HG02642 (cell line): ENCODE measurements around the gene GREB1L.

Source experiments
- ATAC-seq: cut with Tn5 transposase; IDR thresholded peaks from one replicate; pipeline ENCODE4 v1.9.1; 2021; ENCODE audit warnings: mild to moderate bottlenecking; ENCODE audit not compliant: unreplicated experiment, poor library complexity

Gene GREB1L

DNA sequence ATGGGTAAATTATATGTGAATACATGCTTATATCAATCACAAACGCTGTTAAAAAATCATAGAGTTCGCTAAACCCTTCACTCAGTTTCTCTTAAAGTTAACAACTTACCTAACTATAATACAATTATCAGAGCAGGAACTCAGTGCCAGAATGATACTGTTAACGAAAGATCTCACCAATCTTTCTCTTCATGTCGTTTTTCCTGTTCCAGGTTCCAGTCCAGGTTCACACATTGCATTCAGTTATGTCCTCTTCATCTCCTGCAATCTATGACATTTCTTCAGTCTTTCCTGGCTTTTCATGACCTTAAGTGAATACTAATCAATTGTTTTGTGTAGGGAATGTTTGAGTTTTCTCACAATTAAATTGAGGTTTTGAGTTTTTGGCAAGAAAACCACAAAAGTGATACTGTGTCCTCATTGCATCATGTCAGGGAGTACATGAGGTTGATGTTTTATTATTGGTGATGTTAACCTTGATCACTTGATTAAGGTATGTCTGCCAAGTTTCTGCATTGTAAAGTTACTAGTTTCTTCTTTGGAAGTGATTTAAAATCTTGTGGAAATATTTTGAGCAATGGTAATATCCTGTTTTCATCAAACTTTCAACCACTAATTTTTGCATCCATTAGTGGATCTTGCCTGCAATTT, 226.6 kb downstream of the GREB1L start:
- ATAC-seq: no peak

DNA sequence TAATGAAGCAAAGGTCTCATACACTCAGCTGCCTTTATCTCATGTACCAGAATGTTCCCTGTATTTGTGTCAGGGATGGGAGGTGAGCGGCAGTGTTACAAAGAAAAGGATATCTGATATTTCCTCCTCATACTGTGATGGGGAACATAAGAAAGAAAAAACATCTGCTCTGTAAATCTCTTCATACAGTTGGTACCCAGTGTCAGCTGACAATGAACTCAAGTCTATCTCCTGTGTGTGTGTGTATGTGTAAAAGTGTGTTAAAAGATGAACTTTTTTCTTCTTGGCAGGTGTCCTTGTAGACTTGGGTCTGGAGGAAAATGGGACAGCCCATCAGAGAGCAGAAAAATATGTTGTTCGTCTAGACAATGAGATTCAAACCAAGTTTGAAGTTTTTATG, 230.7 kb downstream of the GREB1L start:
- ATAC-seq: no peak

DNA sequence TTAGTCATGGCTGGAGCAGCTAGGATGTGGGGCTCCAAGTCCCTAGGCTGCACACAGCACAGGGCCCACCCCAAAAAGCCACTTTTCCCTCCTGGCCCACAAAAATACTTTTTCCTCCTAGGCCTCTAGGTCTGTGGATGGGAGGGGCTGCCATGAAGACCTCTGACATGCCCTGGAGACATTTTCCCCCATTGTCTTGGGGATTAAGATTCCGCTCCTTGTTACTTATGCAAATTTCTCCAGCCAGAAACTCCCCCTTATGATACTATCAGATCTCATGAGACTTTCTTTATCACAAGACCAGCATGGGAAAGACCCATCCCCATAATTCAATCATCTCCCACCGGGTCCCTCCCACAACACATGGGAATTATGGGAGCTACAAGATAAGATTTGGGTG, 232.6 kb downstream of the GREB1L start:
- no peak for ATAC-seq

DNA sequence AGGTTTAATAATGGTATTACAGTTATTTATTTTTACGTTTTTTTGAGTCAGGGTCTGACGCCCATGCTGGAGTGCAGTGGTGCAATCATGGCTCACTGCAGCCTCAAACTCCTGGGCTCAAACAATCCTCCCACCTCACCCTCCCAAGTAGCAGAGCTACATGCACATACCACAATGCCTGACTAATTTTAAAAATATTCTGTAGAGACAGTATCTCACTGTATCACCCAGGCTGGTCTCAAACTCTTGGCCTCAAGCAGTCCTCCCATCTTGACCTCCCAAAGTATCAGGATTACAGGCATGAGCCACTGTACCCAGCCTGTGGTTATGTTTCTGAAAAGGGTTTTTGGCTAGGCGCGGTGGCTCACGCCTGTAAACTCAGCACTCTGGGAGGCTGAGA, 237.7 kb downstream of the GREB1L start:
- ATAC-seq: no peak

DNA sequence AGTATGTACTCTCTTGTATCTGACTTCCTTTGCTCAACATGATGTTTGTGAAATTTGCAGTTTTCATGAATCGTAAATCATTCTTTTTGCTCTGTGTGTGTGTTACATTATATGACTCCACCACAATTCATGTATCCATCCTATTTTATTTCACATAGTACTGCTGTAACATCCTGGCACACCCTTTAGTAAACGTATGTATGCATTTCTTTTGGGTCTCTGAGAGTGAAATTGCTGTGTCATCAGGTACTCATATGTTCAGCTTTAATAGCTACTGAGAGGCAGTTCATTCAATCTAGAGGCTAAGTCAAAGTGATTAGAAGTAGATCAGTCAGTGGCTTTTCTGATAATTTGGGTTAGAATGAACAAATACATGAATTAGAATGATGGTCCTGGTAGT, 239.7 kb downstream of the GREB1L start:
- no peak for ATAC-seq

DNA sequence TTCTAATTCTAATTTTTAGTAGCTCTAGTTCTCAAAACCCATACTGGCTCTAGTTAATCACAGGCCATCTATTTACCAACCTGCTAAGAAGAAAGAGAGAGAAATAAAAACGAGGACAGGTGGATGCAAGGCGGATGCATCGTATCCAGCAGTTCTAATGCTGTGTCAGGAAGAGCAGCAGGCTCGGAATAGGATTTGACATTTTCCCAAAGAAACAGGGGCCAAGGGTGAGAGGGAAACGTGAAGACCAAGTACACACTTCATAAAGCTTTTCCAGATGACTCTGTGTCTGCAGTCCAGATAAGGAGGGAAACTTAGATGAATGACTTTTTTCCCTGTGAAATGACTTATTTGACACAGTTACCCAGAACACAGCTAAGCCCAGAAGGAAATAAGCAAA, 241.0 kb downstream of the GREB1L start:
- no peak for ATAC-seq

DNA sequence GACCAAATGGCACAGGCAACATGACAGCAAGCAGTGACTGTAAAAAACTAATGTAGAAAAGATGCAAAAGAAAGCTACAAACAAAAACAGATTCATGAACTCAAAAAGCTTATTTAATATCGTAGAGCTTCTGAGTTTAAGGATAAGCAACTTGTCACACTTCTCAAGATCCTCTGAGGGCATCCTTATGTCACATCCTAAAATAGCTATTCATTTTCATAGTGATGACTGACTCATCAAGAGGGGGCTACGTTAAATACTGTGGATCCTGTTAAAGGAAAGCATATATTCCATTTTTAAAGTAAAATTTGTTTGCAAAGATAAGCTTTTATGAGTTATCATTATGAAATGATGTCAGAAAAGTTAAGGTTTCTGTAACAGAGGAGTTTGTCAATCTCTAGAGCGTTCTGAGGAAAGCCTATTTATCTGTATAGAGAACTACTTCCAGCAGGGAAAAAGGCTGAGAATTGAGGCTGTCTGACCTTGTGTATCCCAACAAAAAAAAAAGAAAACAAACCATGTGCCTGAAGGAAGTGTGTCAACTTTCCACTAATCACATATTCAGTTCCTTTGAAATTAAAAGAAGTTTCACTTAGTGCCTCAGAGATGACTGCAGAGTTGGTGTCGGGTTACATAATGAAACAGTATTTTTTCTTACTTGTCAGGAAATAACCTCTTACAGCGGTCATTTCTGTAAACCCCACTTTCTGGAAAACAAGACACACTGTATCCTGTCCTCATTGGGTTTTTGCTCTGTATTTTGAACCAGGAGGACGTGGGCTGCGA, 243.0 kb downstream of the GREB1L start:
- no peak for ATAC-seq

DNA sequence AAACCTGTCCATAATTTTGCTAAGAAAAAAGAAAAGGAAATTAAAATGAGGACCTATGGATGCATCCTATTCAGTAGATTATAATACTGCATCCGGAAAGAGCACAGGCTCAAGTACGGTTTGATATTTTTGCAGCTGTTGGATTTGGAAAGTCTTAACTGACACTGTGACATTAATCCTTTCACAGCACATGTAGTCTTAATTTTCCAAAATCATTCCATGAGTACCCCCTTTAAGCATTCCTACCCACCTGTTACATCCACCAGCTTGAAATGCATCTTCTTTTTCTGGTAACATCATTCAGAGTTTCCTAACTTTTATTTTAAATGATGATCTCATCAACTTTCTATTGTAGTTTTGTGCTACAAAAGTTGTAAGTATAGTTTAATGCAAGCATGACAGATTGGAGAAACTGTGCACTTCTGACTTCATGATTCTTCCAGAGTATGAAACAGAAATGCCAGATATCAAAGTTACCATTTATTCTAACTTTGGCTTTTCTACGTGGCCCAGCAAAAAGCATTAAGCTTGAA, 244.9 kb downstream of the GREB1L start:
- ATAC-seq: no peak

DNA sequence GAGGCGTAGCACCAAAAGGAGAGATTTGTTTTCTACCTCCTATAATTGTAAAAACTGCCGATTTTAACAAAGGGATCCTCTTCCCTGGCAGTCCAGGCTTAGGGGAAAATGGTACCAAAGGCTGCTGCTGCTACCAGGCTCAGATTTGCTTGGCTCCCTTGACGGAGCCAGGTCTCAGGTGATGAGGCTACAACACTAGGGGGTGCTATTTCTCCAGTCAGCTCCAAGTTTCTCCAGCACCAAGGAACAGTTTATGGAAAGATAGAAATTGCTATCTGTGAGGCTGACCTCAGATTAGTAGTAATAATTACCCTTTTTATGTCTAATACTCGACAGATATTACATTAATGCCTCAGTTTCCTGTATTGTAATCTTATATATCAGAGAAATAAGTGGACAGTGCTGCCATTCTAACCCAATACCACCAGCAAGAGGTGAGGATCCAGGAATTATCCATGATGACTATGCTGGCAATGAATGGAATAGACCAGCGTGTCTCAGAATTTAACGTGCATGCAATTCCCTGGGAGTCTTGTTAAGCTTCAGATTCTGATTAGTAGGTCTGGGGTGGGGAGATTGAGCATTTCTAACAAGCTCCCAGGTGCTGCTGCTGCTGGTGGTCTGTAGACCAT, 247.2 kb downstream of the GREB1L start:
- ATAC-seq: peak; percentile 67

DNA sequence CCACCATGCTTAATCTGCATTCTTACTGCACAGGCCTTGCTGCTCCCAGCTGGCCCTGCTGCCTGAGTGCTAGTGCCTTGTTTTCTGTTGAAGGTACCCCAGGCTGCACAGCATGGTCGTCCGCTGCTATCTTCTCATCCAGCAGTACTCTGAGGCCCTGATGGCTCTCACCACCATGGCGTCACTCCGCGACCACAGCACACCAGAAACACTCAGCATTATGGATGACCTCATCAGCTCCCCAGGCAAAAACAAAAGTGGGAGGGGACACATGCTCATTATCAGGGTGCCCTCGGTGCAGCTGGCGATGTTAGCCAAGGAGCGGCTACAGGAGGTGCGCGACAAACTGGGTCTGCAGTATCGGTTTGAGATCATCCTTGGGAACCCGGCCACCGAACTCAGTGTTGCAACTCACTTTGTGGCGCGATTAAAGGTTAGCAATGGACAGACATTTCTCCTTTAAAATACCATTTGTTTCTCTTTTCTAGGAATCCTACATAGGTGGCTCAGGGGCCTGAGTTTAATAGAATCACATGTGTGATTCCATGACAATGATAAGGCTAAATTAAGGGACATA, 248.0 kb downstream of the GREB1L start:
- no peak for ATAC-seq

DNA sequence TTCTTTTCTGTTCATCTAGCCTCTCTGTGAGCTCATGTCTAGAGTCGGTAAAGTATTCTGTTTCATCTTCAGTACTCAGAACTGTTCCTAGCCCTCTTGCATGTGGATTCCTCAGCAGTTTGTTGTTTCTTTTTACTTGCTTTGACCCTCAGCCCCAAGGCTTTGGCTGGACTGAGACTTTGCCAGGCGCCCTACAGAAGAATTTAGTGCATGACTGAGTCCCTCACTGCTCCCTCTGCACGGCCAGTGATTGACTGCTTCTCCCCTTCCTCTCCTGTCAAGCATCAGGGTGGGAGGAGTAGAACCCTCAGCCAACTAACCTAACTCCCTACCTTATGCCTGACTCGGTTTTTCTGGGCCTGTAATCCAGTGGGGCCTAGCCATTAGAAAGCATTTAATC, 248.7 kb downstream of the GREB1L start:
- no peak for ATAC-seq

DNA sequence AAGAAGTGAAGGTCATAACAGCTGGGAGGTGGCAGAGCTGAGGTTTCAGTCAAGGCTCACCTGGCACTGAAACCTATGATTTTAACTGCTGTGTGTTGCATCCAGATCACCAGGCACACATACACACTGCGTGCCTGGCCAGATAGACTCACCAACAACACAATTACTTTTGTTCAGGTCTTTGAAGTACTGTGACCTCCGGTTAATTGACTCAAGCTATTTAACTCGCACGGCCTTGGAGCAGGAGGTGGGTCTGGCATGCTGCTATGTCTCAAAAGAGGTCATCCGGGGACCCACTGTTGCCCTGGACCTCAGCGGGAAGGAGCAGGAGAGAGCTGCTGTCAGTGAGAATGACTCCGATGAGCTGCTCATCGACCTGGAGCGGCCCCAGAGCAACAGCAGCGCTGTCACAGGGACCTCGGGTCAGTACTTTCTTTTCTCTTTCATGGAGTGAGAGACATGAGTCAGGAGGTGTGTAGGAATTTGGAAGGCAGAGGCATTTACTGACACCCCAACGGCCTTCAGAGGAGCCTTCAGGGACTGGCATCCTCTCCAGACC, 254.3 kb downstream of the GREB1L start:
- ATAC-seq: no peak

DNA sequence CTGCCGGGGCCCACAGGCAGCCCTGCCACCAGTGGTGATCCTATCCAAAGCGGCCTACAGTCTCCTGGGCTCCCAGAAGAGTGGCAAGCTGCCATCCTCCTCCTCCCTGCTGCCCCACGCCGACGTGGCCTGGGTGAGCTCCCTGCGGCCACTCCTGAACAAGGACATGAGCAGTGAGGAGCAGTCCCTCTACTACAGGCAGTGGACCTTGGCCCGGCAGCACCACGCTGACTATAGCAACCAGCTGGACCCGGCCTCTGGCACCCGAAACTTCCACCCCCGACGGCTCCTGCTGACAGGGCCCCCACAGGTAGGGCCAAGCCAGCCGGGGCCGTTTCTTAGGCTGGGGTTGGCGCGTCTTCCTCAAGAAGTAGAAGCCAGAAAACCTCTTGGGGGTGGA, 258.0 kb downstream of the GREB1L start:
- no peak for ATAC-seq

DNA sequence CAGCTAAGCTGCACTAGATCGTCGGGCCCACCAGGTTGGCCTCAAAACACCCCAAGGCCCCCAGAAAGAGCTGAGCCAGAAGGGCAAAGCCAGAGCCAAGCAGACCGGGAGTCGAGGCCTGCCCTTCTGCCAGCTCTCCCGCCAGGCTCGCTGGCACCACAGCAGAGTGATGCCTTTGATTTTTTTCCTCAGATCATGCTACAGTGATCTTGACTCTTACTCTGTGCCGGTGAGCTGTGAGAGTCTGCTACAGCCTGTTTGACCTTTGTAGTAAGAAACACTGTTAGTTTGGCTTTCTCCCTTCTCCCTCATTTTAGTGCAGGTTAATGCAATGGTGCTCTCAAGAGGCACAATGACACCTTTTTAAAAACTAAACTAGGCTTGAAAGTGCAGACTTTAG, 260.6 kb downstream of the GREB1L start:
- no peak for ATAC-seq

DNA sequence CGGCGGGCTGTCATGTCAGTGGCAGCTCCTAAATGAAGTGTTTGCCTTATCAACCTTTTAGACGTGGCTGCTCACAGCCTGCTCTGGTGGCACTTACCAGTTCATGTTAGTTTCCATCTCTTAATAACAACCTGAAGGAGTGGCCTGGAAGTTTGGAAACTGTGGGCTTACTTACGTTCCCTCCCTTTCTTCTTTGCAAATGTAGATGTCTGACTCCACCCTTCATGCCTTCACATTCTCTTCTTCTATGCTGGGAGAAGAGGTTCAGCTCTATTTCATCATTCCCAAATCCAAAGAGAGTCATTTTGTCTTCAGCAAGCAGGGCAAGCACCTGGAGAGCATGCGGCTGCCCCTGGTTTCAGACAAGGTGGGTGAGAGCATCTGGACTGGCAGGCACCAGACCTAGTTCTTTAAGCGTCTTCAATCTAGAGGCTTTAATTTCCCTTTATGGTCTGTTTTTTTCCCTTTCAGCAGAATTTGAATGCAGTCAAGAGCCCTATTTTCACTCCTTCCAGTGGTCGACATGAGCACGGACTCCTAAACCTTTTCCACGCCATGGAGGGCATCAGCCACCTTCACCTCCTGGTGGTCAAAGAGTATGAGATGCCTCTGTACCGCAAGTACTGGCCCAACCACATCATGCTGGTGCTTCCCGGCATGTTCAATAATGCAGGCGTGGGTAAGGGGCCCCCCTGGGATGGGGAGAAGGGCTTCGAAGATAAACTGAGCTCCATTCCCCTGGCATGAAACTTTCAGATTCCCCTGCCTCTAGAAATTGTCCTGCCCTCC, 266.1 kb downstream of the GREB1L start:
- ATAC-seq: no peak

DNA sequence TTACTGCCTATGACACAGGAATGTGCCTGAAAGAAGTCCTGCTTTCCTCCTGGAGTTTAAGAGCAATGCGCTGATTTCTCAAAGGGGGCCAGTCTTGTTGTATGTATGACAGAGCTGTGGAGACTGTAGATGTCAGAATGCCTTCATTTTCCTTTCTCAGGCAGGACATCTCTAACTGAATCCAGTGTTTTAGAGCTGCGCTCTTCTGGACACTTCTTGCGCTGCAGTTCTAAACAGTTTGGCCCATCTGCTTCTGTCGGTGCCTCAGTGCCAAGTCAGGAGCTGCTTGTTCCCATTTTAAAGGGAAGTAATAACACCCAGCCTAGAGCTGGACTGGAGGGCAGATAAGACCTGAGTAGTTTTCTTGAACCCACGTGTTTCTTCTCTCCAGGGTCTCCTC, 267.0 kb downstream of the GREB1L start:
- no peak for ATAC-seq

DNA sequence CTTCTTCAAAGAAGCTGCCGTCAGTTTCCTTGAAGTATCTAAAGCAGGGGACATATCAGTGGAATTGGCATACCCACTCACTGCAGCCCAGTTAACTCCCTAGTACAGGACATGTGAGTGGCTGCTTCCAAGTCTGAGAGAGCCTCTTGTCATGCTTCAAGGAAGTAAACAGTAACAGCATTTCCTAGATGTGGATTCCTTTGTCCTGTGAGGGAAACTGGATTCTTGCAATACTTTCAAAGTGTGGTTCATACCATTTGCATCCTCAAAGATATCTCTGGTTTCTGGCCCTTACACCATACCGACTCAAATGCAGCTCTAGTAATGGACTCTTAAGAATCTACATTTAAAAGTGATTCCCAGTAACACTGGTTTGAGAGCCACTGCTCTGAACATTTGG, 271.3 kb downstream of the GREB1L start:
- no peak for ATAC-seq

DNA sequence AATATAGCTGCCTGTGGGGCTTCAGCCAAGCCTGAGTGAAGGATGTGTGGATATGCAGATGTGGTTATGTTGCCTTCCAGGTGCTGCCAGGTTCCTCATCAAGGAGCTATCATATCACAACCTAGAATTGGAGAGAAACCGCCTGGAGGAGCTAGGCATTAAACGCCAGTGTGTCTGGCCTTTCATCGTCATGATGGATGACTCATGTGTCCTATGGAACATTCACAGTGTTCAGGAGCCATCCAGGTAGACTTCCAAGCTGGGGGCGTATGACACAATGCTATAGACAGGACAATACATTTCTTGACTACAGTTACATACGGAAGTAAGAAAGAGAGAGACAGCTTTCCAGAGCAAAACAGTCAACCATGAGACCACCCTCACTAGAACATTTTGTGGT, 271.7 kb downstream of the GREB1L start:
- ATAC-seq: no peak

DNA sequence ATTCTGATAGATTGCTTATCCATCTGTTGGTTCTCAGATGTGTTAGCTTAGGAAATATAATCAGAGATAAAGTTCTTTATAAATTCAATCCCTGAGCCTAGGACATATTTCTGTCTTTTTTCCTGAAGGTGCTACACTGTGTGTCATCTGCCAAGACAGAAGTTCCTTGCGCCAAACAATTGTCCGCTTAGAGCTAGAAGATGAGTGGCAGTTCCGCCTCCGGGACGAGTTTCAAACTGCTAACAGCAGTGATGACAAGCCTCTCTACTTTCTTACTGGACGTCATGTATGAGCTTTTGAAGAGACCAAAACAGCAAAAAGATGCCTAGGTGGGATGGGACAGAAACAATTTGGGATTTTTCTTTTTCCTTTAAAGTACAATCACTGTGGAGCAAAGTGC, 280.5 kb downstream of the GREB1L start:
- ATAC-seq: no peak

DNA sequence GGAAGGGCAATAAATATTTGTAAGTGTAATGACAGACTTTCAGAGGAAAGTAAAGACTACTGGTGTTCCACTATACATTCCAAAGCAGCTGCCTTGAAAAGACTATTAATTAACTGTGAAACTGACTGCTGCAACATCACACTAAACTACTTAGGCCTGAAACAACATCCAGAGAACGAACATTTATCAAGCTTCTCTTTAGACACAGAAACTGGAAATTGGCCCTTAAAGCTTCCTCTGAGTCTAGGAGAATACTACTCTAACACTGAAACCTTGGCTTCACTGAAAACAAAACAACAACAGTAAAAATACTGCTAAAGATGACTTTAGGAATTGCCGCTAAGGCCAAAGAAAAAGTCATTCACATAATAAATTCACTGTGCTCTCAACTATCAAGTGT, 283.9 kb downstream of the GREB1L start:
- no peak for ATAC-seq
